ENCODE data around the gene PLPPR3. TPM values are rescaled to one million over a fixed set of nuclear protein-coding genes. Genes with fewer than 3 reads are reported as not detected.

PLPPR3 gene
- total RNA-seq, 1 experiment from 2014 or later = 57.9 TPM

- Mint-ChIP-seq H3K4me3 (no peak overlapping the region), H3K36me3 (ENCODE audit: insufficient read depth in 1 of 3, low read depth in 3 of 3) (peaks cover 61 to 84% (median 80%) of the 10 kb centered on the region in 3 experiments), H3K27me3 (ENCODE audit: low read depth) (no peaks in the 10 kb centered on the region), H3K9me3 (no peaks in the 10 kb centered on the region; a peak in 1 of 5 replicates), H3K4me1 (peaks cover 23 to 36% of the 10 kb centered on the region in 2 experiments), H3K27ac (peak overlapping the region; percentile 49 to 87 (median 84); a peak in 4 of 7 replicates)
- H3K23me2 ChIP-seq (ENCODE audit: insufficient read length, low read depth, low read length, poor library complexity, severe bottlenecking) = peaks cover 9% of the 10 kb centered on the region
- peaks cover 4% of the 10 kb centered on the region for H4K20me1 ChIP-seq (ENCODE audit: control insufficient read depth, insufficient read depth, insufficient read length)
- no peaks in the 10 kb centered on the region for H3K27me3 ChIP-seq (ENCODE audit: insufficient read depth, low read length)
- no peaks in the 10 kb centered on the region; the same call in 1 of the 2 replicates for H3K4me1 ChIP-seq (ENCODE audit: insufficient read depth, low read length)
- no peaks in the 10 kb centered on the region for H3K9me3 ChIP-seq (ENCODE audit: control insufficient read depth, low read depth, low read length)
- H2BK120ac ChIP-seq (ENCODE audit: low read depth, low read length, poor library complexity, severe bottlenecking) = no peak overlapping the region
- no peak overlapping the region for H3K18ac ChIP-seq (ENCODE audit: insufficient read length, low read depth, low read length)
- no peak overlapping the region for H4K8ac ChIP-seq (replicated peaks; ENCODE audit: insufficient read length, low read depth, low read length)
- no peak overlapping the region for H2BK5ac ChIP-seq (ENCODE audit: insufficient read length, low read length)
- H3K23ac ChIP-seq (ENCODE audit: insufficient read length, low read depth, low read length) = no peak overlapping the region
- TF ChIP-seq CTCF (conservative IDR thresholded peaks at IDR 0.05) = no peak
- DNase-seq = no peak
- no peak overlapping the region for H3T11ph ChIP-seq (ENCODE audit: low read length)
- no peak overlapping the region for H3K9ac ChIP-seq (ENCODE audit: extremely low read depth, insufficient read length, low read length)
- WGBS (ENCODE audit: extremely low coverage, insufficient read length, low lambda C conversion rate) = no CpG with 5 or more reads among the region's 17 CpGs
- H2BK15ac ChIP-seq (ENCODE audit: low read depth, low read length) = no peak overlapping the region
- no peak overlapping the region for H2AK5ac ChIP-seq (ENCODE audit: insufficient read length, low read length)
- H3K27ac ChIP-seq (ENCODE audit: insufficient read length, low read depth, low read length) = no peak overlapping the region
- no peak overlapping the region for H3K4me2 ChIP-seq (ENCODE audit: insufficient read depth, insufficient read length, low read length)
- H4K91ac ChIP-seq (ENCODE audit: insufficient read length, low read depth, low read length) = no peak overlapping the region
- no peak overlapping the region for H2BK20ac ChIP-seq (ENCODE audit: low read depth, low read length, poor library complexity, severe bottlenecking)
- peaks cover 63% of the 10 kb centered on the region for H3K79me2 ChIP-seq (ENCODE audit: insufficient read depth, low read length)
- no peak overlapping the region for H3K4ac ChIP-seq (ENCODE audit: low read depth, low read length)
- no peak overlapping the region for H2AFZ ChIP-seq (ENCODE audit: low read length)
- no peak overlapping the region for H2BK12ac ChIP-seq (ENCODE audit: insufficient read length, low read depth, low read length)
- H3K56ac ChIP-seq (ENCODE audit: insufficient read length, low read depth, low read length) = no peak overlapping the region
- no peak overlapping the region for H4K5ac ChIP-seq (ENCODE audit: insufficient read length, low read depth, low read length)
- H3K14ac ChIP-seq (ENCODE audit: insufficient read depth, low read length) = no peak overlapping the region
- peaks cover 13% of the 10 kb centered on the region for H3K79me1 ChIP-seq (ENCODE audit: insufficient read depth, low read depth, low read length, poor library complexity, severe bottlenecking)
These were observed 18.6 kb downstream of the PLPPR3 start for GRCh38 chr19:803099-803561.

Data from H9 (cell line).